Measurements from ENCODE around the gene PLEKHH1.

DNA sequence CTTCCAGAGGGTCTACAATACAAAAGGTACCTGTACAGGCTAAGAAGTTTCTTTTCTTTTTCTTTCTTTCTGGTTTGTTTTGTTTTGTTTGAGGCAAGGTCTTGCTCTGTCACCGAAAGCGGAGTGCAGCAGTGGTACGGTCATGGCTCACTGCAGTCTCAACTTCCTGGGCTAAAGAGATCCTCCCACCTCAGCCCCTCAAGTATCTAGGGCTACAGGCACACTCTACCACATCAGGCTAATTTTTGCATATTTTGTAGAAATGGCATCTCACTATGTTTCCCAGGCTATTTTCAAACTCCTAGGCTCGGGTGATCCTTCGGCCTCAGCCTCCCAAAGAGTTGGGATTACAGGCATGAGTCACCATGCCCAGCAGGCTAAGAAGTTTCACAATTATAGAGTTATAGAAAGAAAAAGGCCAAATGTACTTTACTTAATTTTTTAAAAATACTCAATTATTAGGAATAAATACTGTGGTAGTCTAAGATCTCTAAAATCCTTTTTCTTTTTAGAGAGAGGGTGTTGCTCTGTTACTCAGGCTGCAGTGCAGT is 70.0 kb downstream of the PLEKHH1 start:
- no peak for TF ChIP-seq SP1 (IDR thresholded peaks at IDR 0.05; ENCODE audit: low read depth)
- no peak for TF ChIP-seq POLR2A (IDR thresholded peaks at IDR 0.05; ENCODE audit: borderline replicate concordance, extremely low read depth, insufficient read depth, insufficient read length)
- no peak for TF ChIP-seq EZH2 (IDR thresholded peaks at IDR 0.05)
- TF ChIP-seq, protein P1, sequence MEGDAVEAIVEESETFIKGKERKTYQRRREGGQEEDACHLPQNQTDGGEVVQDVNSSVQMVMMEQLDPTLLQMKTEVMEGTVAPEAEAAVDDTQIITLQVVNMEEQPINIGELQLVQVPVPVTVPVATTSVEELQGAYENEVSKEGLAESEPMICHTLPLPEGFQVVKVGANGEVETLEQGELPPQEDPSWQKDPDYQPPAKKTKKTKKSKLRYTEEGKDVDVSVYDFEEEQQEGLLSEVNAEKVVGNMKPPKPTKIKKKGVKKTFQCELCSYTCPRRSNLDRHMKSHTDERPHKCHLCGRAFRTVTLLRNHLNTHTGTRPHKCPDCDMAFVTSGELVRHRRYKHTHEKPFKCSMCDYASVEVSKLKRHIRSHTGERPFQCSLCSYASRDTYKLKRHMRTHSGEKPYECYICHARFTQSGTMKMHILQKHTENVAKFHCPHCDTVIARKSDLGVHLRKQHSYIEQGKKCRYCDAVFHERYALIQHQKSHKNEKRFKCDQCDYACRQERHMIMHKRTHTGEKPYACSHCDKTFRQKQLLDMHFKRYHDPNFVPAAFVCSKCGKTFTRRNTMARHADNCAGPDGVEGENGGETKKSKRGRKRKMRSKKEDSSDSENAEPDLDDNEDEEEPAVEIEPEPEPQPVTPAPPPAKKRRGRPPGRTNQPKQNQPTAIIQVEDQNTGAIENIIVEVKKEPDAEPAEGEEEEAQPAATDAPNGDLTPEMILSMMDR (IDR thresholded peaks at IDR 0.05 in 2 of 3, conservative IDR thresholded peaks at IDR 0.05 in 1 of 3; ENCODE audit: borderline replicate concordance in 1 of 3, insufficient read depth in 1 of 3, low read depth in 2 of 3, low read length in 2 of 3) = no peak
- no peak for TF ChIP-seq CEBPB (IDR thresholded peaks at IDR 0.05; ENCODE audit: low read depth)
- no peak for TF ChIP-seq TCF7L2 (IDR thresholded peaks at IDR 0.05; ENCODE audit: borderline replicate concordance, extremely low read depth, insufficient read depth, insufficient read length)
- TF ChIP-seq, protein P2, sequence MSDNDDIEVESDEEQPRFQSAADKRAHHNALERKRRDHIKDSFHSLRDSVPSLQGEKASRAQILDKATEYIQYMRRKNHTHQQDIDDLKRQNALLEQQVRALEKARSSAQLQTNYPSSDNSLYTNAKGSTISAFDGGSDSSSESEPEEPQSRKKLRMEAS (IDR thresholded peaks at IDR 0.05) = no peak
- no peak for TF ChIP-seq SRF (IDR thresholded peaks at IDR 0.05; ENCODE audit: low read depth)
